Stimulated activated naive CD8-positive, alpha-beta T cell treated with anti-CD3 and anti-CD28 coated beads, Interleukin-15, Interleukin-2, amounts not matched to agents 100 ng/mL and 50 ng/mL, for 24 hours (primary cell): Measurements from ENCODE around the gene C11orf68.

Experiments
- H3K27ac Mint-ChIP-seq: one replicate; pipeline ENCODE4 v1.8.0; 2021; ENCODE audit warnings: mild to moderate bottlenecking, mixed read lengths
- H3K27me3 Mint-ChIP-seq: one replicate; pipeline ENCODE4 v1.8.0; 2021; ENCODE audit warnings: mixed read lengths
- H3K36me3 Mint-ChIP-seq: one replicate; pipeline ENCODE4 v1.8.0; 2021; ENCODE audit warnings: low read depth, mixed read lengths
- H3K4me1 Mint-ChIP-seq: one replicate; pipeline ENCODE4 v1.8.0; 2021; ENCODE audit warnings: low read depth, mixed read lengths
- H3K4me3 Mint-ChIP-seq: one replicate; pipeline ENCODE4 v1.8.0; 2021; ENCODE audit warnings: mild to moderate bottlenecking, mixed read lengths
- H3K9me3 Mint-ChIP-seq: one replicate; pipeline ENCODE4 v1.8.0; 2021; ENCODE audit warnings: mixed read lengths

The C11orf68 gene

DNA sequence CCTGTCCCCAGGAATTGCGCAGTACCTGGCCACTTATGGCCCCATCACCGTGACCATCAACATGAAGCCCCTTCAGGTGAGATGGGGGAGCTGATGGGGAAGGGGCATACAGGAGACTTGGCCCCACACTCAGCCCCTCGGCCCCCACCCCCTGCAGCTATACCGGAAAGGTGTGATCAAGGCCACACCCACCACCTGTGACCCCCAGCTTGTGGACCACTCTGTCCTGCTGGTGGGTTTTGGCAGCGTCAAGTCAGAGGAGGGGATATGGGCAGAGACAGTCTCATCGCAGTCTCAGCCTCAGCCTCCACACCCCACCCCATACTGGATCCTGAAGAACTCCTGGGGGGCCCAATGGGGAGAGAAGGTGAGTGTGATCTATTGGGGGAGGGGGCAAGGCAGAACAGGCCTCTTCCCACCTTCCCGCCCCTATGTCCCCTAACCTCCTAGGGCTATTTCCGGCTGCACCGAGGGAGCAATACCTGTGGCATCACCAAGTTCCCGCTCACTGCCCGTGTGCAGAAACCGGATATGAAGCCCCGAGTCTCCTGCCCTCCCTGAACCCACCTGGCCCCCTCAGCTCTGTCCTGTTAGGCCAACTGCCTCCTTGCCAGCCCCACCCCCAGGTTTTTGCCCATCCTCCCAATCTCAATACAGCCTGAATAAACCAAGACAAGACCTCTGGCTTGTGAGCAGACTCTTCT is 35.7 kb downstream of the C11orf68 start:
- no peaks in the 10 kb centered on the region for H3K9me3 Mint-ChIP-seq
- peaks cover 32% of the 10 kb centered on the region for H3K36me3 Mint-ChIP-seq
- no peak overlapping the region for H3K4me3 Mint-ChIP-seq
- no peaks in the 10 kb centered on the region for H3K27me3 Mint-ChIP-seq
- peaks cover 66% of the 10 kb centered on the region for H3K4me1 Mint-ChIP-seq
- no peak overlapping the region for H3K27ac Mint-ChIP-seq

DNA sequence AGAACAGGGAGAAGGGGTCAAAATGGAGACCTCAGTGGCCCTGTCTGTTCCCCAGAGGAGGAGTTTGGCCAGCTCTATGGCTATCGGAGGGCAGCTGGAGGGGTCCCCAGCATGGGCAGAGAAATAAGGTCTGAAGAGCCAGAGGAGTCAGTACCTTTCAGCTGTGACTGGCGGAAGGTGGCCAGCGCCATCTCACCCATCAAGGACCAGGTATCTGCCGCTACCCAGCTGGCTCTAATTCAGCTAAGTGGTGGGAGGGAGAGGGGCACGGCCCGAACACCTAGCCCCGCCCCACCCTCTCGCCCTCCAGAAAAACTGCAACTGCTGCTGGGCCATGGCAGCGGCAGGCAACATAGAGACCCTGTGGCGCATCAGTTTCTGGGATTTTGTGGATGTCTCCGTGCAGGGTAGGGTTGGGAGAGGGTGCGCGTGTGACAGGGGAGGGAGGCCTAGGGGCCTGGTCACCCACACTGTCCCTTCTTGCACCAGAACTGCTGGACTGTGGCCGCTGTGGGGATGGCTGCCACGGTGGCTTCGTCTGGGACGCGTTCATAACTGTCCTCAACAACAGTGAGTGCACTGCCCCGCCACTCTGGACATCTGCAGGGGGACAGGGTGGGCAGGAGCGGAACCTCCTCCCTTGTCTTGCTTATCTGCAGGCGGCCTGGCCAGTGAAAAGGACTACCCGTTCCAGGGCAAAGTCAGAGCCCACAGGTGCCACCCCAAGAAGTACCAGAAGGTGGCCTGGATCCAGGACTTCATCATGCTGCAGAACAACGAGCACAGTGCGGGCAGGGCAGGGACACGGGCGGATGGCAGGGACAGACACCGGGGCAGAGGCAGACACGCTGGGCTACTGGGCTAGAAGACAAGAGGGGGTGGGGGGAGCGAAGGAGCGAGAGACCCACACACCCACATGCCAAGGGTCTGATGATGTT is 36.5 kb downstream of the C11orf68 start:
- Mint-ChIP-seq H3K4me3 (peak overlapping the region; percentile 10), H3K4me1 (peaks cover 65% of the 10 kb centered on the region)

DNA sequence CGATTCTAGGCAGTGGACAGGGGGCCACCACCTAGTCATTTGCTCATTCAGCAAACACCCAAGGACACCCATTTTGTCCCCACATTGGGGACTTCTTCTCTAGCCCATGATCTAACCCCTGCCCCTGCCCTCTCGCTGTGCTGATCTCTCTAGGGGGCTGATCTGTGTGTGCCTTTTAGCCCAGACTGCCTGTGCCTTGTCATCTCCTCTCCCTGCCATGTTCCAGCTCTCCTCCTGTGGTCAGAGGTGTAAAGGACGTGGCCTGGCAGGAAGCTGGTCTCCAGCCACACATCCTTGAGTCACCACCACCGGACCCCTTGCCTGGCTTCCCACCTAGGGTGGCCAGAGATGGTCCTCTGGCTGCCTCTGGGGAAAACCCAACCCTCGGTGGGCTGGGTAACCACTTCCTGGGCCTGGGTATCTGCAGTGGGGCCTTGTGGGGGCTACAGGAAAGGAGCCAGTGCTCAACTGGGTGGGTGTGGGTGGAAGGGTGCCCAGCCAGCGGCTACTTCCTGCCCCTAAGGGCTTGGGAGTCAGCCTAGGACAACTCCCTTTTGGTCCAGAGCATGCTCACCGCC is 37.9 kb downstream of the C11orf68 start:
- H3K9me3 Mint-ChIP-seq = no peaks in the 10 kb centered on the region
- H3K4me1 Mint-ChIP-seq = peaks cover 56% of the 10 kb centered on the region
- H3K36me3 Mint-ChIP-seq = peaks cover 25% of the 10 kb centered on the region
- H3K27me3 Mint-ChIP-seq = no peaks in the 10 kb centered on the region
- peak overlapping the region; percentile 94 for H3K27ac Mint-ChIP-seq
- H3K4me3 Mint-ChIP-seq = peak overlapping the region; percentile 84

More for the DNA sequence above, 36.5 kb downstream of the C11orf68 start:
- peak overlapping the region; percentile 57 for H3K27ac Mint-ChIP-seq
- no peaks in the 10 kb centered on the region for H3K27me3 Mint-ChIP-seq
- no peaks in the 10 kb centered on the region for H3K9me3 Mint-ChIP-seq
- peaks cover 32% of the 10 kb centered on the region for H3K36me3 Mint-ChIP-seq

DNA sequence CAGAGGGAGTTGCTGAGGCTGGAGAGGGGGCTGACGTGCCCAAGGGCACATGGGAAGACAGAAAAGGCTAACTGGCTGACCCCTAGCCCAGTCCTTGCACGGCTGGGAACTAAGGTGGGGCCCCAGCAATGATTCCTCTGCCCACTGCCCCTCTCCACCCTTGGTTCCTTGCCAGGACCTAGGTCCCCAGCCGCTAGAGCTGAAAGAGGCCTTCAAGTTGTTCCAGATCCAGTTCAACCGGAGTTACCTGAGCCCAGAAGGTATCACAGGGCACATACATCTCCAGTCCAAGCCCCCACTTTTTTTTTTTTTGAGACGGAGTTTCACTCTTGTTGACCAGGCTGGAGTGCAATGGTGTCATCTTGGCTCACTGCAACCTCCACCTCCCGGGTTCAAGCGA is 38.8 kb downstream of the C11orf68 start:
- Mint-ChIP-seq H3K36me3 (peaks cover 23% of the 10 kb centered on the region), H3K27ac (peak overlapping the region; percentile 94), H3K4me1 (peaks cover 52% of the 10 kb centered on the region), H3K4me3 (peak overlapping the region; percentile 84), H3K27me3 (no peaks in the 10 kb centered on the region), H3K9me3 (no peaks in the 10 kb centered on the region)

DNA sequence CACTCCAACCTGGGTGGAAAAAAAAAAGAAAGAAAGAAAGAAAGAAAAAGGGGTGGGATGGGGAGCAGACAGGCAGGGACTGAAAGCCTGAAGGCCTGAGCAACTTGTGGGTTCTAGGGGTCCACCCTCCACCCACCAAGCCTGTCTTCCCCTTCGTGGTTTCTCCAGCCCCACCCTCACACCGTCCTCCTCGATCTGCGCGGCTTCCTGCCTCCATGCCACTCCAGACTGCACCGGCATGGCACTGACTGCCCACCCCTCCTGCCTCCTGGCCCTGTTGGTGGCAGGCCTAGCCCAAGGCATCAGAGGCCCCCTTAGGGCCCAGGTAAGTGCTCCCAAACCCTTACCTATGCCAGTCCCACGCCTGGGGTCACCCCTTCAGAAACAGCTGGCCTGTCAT is 39.2 kb downstream of the C11orf68 start, which contains the start of gene CTSW:
CTSW (plus strand) TSS at position 221 of the 400 bp plus-strand sequence; CDS start at position 239, 18 bp downstream.
- H3K4me1 Mint-ChIP-seq = peaks cover 48% of the 10 kb centered on the region
- no peaks in the 10 kb centered on the region for H3K9me3 Mint-ChIP-seq
- H3K4me3 Mint-ChIP-seq = peak within 1 kb of the TSS; percentile 84
- peaks cover 19% of the 10 kb centered on the region for H3K36me3 Mint-ChIP-seq
- H3K27ac Mint-ChIP-seq = peak within 1 kb of the TSS; percentile 94
- no peaks in the 10 kb centered on the region for H3K27me3 Mint-ChIP-seq

DNA sequence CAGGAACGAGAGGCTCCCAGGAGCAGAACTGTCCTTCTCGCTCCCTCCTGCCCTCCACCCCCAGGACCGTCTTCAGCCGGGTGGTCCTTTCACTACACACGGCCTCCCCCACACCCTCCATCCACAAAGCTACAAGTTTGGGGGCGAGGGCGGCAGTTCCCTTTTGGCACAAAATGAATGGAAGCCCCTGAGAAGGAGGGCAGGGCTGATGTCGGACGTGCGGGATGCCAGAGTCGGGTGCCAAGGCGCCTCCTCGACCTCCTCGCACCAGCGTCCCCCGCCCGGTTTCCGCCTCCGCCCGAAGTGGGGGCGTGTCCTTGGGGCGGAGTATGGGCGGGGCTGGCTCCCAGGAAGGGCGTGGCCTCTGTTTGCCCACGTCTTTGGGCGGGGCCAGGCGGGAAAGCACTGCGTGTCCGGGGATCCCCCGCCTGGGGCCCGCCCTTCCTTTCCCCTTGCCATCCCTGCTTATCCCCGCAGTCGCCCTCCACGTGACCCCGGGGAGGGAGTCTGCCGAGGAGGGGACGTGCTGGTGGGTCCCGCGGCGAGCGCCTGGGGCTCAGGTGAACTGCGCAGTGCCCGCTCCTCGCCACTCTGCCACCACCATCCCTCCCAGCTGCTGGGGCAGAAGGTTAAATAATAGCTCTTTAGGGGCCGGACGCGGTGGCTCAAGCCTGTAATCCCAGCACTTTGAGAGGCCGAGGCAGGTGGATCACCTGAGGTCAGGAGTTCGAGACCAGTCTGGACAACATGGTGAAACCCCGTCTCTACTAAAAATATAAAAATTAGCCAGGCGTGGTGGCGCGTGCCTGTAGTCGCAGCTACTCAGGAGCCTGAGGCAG is 45.3 kb downstream of the C11orf68 start:
- Mint-ChIP-seq H3K9me3 (no peaks in the 10 kb centered on the region), H3K36me3 (no peaks in the 10 kb centered on the region), H3K27ac (peak overlapping the region; percentile 92), H3K27me3 (peaks cover 3% of the 10 kb centered on the region), H3K4me1 (peaks cover 35% of the 10 kb centered on the region), H3K4me3 (peak overlapping the region; percentile 84)

DNA sequence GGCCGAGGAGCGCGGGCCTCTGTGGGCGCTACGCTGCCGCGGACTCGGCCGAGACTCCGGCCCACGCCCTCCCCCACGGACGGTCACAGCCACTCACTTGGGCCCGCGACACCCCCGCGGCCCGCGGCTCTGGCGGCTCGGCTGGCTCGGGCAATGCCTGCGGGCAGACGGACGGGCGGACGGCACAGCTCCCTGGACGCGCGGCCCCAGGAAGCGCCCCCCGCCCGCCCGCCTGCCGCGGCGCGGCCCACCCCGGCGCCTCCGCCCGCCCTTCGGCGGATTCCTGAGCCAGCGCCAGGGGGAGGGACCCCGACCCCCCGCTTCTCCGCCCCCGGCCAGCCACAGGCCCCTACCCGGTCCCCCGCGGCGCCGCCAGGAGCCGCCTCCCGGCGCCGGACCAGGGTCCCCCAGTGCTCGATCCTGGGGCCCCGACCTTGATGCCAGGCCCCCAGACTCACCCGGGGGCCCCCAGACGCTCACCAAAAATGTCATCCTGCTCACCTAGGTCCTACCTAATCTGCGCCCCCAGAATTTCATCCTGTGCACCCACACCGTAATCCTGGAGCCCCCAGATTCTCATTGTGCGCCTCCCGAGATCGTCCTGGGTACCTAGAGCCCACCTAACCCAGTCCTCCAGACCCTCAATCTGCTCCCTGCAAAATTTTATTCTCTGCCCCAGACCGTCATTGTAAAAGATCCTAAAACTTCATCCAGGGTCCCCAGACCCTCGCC is 46.1 kb downstream of the C11orf68 start, which contains the start of gene EFEMP2:
EFEMP2 (minus strand) TSS at position 215 of the 732 bp plus-strand sequence. CDS start 446 bp downstream, outside the sequence.
- Mint-ChIP-seq H3K4me3 (peak within 1 kb of the TSS; percentile 84), H3K27me3 (peaks cover 3% of the 10 kb centered on the region), H3K36me3 (peaks cover under 1% of the 10 kb centered on the region), H3K27ac (peak within 1 kb of the TSS; percentile 92), H3K9me3 (no peaks in the 10 kb centered on the region), H3K4me1 (peaks cover 29% of the 10 kb centered on the region)

DNA sequence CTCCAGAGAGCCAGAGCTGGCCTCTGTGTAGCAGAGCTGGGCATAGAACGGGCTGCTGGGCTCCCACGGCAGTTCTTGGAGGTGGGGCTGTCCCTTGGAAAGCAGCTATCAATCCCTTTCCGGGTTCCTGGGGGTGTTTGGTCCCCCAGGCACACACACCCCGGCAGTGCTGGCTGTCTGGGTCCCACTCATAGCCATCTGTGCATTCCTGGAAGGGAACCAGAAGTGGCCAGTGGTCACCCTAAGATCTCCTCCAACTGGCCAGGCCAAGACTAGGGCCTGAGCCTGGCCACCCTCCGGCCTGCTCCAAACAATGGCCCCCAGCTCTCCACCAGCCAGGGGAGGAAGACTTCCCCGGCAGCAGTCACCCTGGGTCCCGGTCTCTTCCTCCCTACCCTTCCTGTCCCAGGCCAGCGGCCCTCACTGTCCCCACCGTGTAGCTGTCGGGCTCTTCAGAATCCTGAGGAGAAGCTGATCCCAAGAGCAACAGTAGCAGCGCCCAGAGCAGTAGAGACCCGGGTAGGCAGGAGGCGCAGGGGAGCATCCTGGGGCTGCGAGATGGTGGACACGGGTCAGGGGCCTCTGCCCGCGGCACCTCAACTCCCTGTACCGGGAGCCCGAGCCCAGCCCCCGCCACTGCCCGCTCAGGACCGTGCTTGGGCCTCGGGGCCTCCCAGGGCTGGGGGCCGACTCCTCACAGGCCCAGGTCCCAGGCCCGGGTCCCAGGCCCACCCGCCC is 46.9 kb downstream of the C11orf68 start:
- Mint-ChIP-seq H3K27me3 (peaks cover 3% of the 10 kb centered on the region), H3K36me3 (peaks cover 8% of the 10 kb centered on the region), H3K9me3 (no peaks in the 10 kb centered on the region), H3K27ac (no peak overlapping the region), H3K4me1 (peaks cover 22% of the 10 kb centered on the region), H3K4me3 (no peak overlapping the region)

DNA sequence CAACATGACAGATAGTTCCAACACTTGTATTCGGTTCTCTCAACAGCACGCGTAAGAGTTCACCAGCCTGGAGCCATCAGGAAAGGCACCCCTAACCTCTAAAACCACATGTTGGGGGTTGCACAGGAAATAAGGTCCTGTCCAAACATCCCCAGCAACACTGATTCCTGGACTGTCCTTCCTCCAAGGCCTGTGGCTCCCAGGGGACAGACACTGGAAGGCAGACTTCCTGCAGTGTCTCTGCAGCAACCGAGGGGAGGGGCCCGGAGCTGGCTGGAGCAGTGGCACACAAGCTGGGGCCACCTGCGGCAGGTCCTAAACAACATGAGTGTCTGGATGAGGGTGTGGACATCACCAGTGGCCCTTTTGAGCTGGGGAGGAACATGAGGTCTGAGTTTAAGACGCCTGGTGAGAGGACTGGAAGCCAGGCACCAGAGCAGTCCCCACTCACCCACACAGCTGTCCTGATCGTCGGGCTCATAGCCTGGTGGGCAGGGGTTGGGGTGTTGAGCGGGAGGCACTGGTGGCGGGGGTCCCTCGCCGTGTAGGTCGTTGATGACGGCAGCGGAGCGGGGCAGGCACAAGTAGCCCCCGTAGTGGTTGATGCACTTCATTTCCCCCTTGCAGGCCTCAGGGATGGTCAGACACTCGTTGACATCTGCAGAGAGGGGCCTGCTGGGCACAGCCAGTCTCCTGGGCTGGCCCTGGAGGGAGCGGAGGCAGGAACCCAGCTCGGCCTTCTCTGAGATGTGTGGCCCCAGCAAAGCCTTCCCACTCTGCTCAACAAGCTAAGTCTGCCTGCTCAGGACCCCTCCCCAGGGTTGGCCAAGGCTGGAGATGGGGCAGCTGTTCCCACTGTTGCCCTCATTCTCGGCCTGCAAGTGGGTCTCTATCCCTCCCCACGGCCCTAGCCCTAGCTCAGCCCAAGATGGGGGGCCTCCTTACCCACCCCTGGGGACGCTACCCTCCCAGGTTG is 47.9 kb downstream of the C11orf68 start:
- H3K27ac Mint-ChIP-seq = peak overlapping the region; percentile 71
- no peaks in the 10 kb centered on the region for H3K9me3 Mint-ChIP-seq
- peaks cover 22% of the 10 kb centered on the region for H3K4me1 Mint-ChIP-seq
- H3K27me3 Mint-ChIP-seq = peaks cover 3% of the 10 kb centered on the region
- no peak overlapping the region for H3K4me3 Mint-ChIP-seq
- peaks cover 9% of the 10 kb centered on the region for H3K36me3 Mint-ChIP-seq

DNA sequence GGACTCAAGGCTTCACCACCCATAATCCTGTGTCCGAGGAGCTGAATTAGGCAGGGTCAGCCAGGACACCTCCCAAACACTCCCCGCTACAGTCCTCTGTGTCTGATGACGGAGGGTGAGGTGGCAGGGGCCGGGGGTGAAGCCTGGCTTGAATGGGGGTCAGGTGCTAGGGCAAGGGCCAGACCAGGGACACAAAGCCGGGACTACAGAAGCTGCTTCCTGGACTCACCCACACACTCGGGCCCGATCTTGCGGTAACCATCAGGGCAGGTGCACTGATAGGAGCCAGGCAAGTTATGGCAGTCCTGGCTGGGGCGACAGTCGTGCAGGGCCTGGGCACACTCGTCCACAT is 48.6 kb downstream of the C11orf68 start:
- Mint-ChIP-seq H3K36me3 (peaks cover 11% of the 10 kb centered on the region), H3K4me1 (peaks cover 22% of the 10 kb centered on the region), H3K27ac (peak overlapping the region; percentile 71), H3K9me3 (no peaks in the 10 kb centered on the region), H3K4me3 (no peak overlapping the region), H3K27me3 (peaks cover 3% of the 10 kb centered on the region)

DNA sequence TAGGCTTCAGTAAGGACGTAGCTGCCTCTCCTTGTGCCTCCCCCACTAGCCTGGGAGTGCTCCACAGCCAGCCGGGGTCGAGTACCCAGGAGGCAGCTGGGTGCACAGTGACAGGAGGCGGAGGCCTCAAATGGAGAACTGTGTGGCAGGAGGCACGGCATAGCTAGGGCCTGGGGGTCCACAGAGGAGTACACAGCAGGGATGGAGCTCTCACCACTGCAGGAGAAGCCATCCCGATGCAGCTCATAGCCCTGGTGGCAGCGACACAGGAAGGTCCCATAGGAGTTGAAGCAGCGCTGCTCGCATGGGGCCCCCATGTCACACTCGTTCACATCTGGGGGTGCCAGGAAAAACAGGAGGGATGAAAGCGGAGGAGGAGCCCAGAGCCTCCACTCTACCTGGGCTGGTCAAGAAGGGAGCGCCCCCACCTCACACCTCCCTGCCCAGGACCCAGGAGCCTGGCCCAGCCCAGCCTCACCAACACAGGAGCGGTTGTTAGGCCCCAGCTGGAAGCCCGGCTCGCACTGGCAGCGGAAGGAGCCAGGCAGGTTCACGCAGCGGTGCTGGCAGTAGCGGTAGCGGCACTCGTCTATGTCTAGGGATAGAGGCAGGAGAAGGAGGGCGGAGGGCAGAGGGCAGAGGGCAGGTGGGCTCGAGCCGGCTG is 49.1 kb downstream of the C11orf68 start:
- H3K27me3 Mint-ChIP-seq = peaks cover 3% of the 10 kb centered on the region
- no peak overlapping the region for H3K27ac Mint-ChIP-seq
- H3K36me3 Mint-ChIP-seq = peaks cover 15% of the 10 kb centered on the region
- H3K9me3 Mint-ChIP-seq = no peaks in the 10 kb centered on the region
- peaks cover 22% of the 10 kb centered on the region for H3K4me1 Mint-ChIP-seq
- no peak overlapping the region for H3K4me3 Mint-ChIP-seq

DNA sequence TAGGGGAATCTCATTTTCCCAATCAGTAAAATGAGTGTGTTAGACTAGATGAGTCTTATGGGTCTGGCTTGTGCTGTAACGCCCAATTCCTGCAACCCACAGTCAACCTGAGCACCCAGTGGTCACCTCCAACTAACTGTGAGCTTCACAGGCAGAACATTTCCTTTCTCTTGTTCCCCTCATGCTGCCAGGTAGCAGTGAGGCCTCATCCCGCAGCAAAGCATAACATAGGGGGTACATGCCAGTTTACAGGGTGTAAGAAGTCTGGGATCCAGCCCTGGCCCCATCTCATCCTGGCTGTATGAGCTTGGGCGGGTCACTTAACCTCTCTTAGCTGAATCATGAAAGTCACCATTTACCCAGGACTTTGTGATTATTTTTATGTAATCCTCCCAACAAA is 50.0 kb downstream of the C11orf68 start:
- no peak overlapping the region for H3K4me3 Mint-ChIP-seq
- no peaks in the 10 kb centered on the region for H3K9me3 Mint-ChIP-seq
- H3K4me1 Mint-ChIP-seq = peaks cover 21% of the 10 kb centered on the region
- H3K27ac Mint-ChIP-seq = no peak overlapping the region
- H3K36me3 Mint-ChIP-seq = peaks cover 20% of the 10 kb centered on the region
- peaks cover 3% of the 10 kb centered on the region for H3K27me3 Mint-ChIP-seq
